Kidney tubule cell (primary cell): Measurements from ENCODE around the gene CASP7.

Experiments used
- DNase-seq: peaks from one replicate; pipeline ENCODE4 v3.0.0-alpha.2; 2018; ENCODE audit warnings: low spot score

CASP7 gene

GRCh38 chr10:113666682-113667252 lies 12.9 kb upstream of the CASP7 start:
- peak; percentile 61 for DNase-seq

- peak; percentile 95 for DNase-seq
Measured at GRCh38 chr10:113680190-113681111, 739 bp downstream of the CASP7 start.

- no peak for DNase-seq
Measured at GRCh38 chr10:113681533-113682470, 2.1 kb downstream of the CASP7 start.

- no peak for DNase-seq
Measured at GRCh38 chr10:113683300-113683699, 3.6 kb downstream of the CASP7 start.

- DNase-seq: no peak
Measured at GRCh38 chr10:113686028-113686427, 6.3 kb downstream of the CASP7 start.

GRCh38 chr10:113687037-113687436 lies 7.3 kb downstream of the CASP7 start:
- DNase-seq: no peak

GRCh38 chr10:113689057-113689456 lies 9.3 kb downstream of the CASP7 start:
- no peak for DNase-seq

- no peak for DNase-seq
Measured at GRCh38 chr10:113689574-113689973, 9.9 kb downstream of the CASP7 start.

GRCh38 chr10:113690749-113691148 lies 11.0 kb downstream of the CASP7 start:
- no peak for DNase-seq

GRCh38 chr10:113691381-113691780 lies 11.7 kb downstream of the CASP7 start:
- no peak for DNase-seq

- DNase-seq: no peak
Measured at GRCh38 chr10:113692271-113692670, 12.6 kb downstream of the CASP7 start.

- no peak for DNase-seq
Measured at GRCh38 chr10:113693348-113693747, 13.6 kb downstream of the CASP7 start.

GRCh38 chr10:113695691-113696090 lies 16.0 kb downstream of the CASP7 start:
- DNase-seq: no peak

GRCh38 chr10:113697595-113697994 lies 17.9 kb downstream of the CASP7 start:
- no peak for DNase-seq

- DNase-seq: peak; percentile 34
Measured at GRCh38 chr10:113704637-113705343, 25.1 kb downstream of the CASP7 start.

- no peak for DNase-seq
Measured at GRCh38 chr10:113705344-113705652, 25.6 kb downstream of the CASP7 start.

- no peak for DNase-seq
Measured at GRCh38 chr10:113706623-113707022, 26.9 kb downstream of the CASP7 start.

- DNase-seq: no peak
Measured at GRCh38 chr10:113708640-113709039, 28.9 kb downstream of the CASP7 start.

GRCh38 chr10:113709221-113709838 lies 29.6 kb downstream of the CASP7 start:
- peak; percentile 60 for DNase-seq

- DNase-seq: peak; percentile 60
Measured at GRCh38 chr10:113711142-113711541, 31.4 kb downstream of the CASP7 start.

- DNase-seq: no peak
Measured at GRCh38 chr10:113712024-113712423, 32.3 kb downstream of the CASP7 start.
